NCI-H1436 treated with DMSO at 0.1 percent for 48 hours (cell line): ENCODE results near the gene LTA4H.
"Not testable (repeated sequence)": the region's sequence is repeated elsewhere in the genome, so short reads cannot be mapped to it uniquely, and the experiment has no call there.

Experiments used
- DNase-seq: peaks from one replicate; lab custom pipeline; 2025; lab: John Stamatoyannopoulos, UW

Gene LTA4H

DNA sequence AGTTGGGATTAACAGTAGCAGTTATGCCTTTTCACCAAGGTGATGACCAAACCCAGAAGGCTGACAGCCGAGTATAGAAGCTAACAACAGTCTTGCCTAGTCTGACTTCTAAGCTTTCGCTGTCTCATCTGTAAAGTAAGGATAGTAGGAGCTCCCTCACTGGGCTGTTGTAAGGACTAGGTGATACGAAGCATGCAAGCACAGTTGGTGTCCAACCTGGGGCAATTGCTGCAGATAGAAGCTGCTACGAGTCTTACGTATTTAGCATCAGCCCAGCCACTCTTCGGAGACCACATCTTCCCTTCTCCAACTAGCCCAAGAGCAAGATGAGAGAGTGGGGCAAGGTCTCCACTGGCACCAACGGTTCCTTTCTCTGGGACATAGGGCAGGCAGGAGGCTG, 45.3 kb downstream of the LTA4H start:
- no peak for DNase-seq

DNA sequence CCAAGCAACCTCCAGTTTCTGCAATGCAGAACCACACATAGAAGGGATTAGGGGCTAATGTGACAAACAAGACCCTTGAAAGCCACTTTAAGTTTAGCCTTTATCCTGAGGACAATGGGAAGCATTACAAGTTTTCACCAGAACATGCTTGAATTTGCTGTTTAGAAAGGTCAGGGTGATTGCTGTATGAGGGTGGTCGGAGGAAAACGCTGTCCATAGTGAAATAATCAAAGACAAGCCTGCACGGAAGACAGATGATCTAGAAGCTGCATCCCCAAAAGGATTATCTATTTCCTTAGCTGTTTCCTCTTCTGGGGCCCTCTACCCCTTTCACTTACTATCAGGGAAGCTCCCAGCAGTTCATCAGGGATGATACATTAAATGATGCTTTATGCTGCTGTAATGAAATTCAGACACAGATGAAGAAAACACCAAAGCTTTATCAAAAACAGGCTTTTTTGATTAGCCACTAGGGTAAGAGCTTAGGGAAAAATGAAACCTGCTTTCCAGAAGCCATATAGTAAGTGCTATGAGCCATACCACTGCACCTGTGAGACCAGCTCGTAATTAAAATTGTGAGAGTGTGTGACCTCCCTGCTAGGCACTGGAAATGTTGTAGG, 45.8 kb downstream of the LTA4H start:
- no peak for DNase-seq

DNA sequence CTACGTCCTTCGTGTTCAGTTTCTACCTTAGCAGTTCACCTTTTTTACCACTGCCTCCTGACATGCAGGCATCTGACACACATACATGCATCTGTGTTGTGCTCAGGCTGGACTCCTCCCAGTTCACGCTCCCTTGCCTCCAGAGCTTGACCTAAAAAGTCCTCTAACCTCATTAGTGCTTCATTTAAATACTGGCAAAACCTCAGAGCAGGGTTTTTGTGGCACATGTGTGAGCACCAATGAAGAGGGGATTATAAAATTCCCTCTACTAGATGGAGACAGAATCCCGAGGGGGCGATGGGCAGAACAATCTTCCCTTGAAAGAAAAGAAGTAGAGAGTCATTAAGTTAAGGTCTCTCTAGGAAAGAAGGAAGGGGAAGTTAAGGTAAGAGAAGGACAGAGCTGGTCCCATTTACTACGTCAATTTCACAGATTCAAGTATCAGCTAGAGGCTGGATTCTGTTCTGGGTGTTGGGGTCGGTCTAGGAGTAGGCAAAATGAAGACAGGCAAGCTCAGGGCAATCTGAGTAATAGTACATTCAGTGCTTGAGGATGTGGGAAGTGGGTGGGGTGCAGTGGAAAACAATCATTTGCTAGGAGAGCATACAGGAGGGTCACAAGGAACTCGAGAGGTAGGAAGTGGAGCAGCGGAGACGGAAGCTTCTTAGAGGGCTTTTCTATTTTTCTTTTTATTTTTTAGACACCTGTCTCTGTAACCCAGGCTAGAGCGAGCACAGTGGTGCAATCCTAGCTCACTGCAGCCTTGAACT, 46.7 kb downstream of the LTA4H start:
- no peak for DNase-seq

DNA sequence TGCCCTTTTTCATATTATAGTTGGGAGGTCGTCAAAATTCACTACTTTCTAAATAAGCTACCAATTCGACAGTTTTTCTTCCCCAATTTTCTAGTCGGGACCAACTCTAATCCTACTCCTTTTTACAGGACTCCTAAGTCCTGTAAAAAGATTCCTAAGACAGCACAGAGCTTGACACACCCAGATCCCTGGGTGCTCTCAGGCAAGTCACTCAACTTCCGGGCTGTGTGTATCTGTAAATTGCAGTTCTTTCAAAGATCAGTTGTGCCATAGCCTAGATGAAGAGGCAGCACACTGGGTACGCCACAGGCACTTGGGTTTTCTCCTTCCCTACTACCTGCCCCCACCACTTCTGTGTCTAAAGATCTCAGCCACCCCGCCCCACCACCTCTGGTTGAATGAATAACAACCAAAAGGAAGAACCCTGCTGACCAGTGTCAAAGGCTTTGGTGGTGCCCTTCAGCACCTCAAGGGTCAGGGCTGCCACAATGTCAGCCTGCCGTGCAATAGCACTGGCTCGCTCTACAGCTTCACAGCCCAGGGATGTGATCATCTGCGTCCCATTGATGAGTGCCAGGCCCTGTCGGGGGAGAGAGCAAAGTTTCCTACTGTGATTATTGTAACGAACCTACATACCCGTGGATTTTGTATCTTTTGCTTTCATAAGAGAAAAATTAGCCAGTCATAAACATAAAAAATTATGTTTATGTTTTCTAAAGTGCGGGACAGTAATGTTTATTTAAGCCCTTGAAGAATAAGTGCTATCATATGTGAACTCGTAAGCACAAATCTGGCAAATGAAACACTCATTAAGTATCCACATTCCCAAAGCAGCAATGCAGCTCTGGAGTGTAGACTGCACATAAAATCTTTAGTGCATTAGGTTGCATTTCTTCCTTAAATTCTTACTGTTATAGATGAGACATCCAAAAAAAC, 48.5 kb downstream of the LTA4H start:
- DNase-seq = no peak

DNA sequence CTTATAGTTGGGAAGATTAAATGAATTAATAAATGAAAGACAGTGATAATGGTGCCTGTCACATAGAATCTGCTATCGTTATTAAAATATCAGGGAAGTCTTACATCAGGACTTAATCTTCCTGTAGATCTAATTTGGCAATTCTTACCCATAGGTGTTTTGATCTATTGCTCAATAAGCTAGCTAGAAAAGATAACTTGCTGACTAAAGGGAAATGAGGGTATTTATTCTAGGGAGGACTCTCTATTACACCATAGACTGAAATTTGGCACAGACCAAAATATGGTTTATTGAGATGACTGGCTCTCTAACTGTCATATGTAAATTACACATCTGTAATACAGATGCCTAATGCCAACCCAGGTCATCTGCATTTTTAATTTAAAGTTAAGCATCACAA, 50.7 kb downstream of the LTA4H start:
- DNase-seq = no peak

DNA sequence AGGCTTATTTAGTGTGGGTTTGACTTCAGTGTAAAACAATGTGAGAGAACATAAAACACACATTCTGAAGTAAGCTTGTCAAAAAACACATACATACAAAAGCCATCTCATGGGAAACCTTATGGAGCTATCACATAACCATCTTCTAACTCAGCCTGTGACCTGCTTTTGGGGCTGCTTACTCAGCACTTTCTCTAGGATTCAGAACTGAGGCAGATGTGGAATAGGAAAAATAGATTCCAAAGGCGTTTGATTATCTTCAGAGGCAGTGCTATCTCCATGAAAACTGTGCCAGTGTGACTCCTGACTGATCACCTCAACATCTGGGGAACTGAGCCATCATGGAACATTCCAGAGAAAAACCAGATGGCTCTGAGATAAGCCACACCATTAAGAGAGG, 52.8 kb downstream of the LTA4H start:
- DNase-seq = no peak

DNA sequence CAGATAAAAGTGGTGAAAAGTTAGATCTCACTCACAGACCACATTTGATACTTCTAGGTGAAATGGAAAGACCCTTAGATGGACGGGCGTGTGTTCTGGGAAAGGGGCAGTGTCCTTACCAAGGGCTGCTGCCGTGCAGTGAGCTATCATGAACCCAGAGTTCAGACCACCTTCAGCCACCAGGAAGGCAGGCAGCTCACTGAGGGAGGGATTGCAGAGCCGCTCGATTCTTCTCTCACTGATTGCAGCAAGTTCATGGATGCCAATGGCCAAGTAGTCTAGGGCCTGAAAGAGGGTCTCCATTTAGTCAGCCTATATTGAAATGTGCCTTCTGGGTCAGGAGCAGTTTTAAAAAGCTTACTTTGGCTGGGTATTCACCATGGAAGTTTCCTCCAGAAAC, 55.0 kb downstream of the LTA4H start:
- no peak for DNase-seq

DNA sequence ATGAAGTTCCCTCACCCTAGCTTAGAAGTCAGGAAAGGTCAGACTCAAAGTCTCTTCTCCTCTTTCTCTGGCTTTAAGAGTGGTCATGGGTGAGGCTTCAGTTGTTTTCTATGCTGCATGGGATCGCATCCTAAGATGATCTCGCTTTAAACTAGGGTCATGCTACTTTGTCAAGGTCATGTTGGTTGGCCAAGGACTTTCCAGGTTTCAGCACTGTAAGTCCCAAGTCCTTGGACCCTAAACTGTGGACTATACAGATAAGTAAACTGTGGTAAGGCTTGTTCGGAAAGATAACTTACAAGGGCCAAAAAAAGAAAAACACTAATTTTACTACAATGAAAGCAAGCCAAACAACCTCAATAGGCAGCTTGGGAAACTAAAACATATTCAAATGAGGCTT, 56.6 kb downstream of the LTA4H start:
- DNase-seq = no peak

DNA sequence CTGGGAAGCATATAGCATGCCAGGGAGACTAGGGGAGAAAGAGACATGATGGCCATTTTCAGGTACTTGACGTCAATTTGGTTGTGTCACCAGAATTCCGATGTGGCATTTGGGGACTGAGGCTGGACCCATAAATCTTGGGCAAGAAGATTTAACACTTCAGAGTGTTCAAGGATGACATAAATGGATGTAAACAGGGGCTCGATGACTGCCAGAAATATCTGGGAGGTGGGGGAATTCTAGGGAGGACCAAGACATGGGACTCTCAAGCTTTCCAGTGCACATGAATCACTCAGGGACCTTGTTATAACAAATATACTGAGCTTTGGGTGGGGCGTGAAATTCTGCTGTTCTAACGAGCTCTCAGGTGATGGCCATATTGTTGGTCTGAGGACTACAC, 57.0 kb downstream of the LTA4H start:
- DNase-seq = no peak

DNA sequence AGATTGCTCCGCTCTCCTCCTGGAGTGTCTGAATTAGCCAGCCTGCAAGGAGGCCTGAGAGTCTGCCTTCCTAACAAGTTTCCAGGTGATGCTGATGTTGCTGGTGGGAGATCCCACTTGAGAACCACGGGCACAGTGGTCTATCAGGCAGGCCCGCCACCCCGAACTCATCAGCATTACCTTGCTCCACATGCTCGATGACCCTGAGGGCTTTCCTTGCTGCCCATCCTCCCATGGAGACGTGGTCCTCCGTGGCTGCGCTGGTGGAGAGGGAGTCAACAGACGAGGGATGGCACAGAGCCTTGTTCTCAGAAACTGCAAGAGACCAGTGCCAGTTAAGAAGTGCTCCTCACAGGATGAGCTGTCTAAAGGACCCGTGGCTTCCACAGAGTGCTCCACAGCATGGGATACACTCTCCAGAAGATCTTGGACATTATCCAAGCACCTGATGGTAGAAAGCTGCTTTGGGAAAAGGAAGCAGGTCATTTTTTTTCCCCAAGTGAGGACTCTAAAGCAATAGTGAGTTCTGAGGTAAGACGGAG, 57.6 kb downstream of the LTA4H start:
- DNase-seq = no peak

DNA sequence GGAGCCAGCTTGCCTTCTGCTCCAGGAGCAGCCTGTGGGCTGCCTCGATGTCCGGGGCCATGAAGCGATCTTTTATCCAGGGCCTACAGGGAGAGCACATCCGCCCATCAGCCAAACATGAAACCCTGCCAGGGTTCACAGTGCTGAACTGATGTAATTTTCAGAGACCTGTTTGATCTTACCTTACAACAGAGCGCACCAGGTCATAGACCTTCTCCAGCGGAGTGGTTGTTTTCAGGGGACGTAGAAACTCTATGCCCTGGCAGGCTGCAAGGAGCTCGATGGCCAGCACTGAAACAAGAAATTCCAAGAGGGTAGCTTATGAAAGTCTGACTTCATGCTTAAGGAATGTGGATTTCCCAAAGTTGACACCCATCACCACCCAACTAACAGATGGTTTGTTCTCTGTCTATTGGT, 59.0 kb downstream of the LTA4H start:
- no peak for DNase-seq

DNA sequence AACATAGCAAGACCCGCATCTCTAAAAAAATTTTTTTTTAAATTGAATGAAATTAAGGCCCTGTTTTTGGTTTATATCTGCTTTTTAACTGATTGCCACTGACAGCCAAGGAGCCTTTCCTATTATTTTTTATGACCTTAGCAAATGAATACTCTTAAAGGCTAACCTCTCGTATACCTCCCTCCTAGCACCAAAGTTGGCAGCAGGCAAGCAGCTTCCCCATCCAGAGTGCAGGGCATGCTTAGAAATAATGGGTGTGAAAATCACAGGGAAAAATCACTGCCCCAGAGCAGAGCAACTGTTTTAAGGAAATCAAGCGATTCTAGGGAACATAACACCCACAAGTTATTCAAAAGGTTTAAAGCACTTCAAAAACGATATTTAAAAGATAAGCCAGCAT, 59.9 kb downstream of the LTA4H start:
- DNase-seq = no peak

DNA sequence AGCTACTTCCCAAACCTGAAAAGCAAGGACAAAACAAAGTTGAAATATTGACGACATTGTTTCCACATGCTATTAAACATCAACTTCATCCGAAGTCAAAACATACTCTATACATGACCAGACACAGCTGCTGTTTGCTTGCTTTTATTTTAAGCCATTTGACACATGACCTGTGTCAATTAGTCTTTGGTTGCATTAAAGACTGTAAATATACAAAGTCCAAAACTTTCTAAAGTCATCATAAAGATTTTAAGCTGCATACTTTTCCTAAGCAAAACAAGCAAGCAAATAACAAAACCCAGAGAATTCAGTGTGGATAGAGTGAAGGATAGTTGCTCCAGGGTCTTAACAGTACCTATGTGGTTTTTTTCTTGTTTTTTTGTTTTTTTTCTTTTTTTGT, 61.0 kb downstream of the LTA4H start:
- no peak for DNase-seq

DNA sequence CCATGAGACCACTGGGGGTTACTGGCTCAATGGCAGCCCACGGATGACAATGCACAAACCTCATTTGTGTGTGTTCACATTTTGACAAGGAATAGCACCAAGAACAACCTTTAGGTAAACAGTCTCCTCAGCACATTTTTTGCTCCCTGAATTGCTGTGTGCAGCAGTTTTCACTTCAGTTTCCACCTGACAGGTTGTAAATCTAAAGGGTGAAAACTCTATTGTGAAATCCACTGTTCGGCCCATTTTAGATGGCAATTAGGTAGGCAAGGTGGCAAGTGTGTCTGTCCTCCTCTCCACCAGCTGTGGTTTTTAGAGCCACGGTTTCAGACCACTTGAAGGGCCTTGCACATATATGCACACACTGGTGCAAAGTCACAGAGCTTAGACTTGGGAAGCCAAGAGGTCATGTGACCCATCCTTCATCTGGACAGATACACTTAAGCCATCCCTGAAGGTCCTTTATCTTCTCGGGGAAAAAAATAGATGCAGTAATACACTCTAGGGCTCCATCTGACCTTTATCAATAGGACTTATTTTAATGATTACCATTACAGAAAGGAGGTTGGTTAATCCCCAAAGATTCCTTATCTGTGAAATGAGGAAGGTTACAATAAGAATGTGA, 62.4 kb downstream of the LTA4H start:
- no peak for DNase-seq

DNA sequence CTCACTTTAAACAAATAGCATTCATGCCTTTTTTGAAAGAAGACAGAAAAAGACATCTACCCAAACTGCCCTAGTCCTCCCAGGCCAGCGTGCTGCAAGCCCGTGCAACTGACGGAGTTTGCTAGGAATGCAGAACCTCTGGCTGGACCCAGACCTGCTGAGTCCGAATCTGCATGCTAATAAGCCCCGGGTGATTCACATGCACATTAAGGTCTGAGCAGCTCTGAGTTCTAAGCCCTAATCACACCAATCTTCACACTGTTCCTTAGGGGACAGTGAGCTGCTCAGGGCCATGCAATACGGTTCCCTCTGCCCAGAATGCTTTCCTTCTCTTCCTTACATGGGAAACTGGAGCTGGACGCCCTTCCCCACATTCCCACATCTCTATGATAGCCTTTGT, 64.5 kb downstream of the LTA4H start:
- no peak for DNase-seq

DNA sequence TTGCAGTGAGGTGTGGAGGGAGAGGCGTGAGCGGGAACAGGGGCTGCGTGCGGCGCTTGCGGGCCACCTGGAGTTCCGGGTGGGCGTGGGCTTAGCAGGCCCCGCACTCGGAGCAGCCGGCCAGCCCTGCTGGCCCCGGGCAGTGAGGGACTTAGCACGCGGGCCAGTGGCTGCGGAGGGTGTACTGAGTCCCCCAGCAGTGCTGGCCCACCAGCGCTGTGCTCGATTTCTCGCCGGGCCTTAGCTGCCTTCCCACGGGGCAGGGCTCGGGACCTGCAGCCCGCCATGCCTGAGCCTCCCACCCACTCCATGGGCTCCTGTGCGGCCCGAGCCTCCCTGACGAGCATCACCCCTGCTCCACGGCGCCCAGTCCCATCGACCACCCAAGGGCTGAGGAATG, 66.3 kb downstream of the LTA4H start:
- DNase-seq = not testable (repeated sequence)

DNA sequence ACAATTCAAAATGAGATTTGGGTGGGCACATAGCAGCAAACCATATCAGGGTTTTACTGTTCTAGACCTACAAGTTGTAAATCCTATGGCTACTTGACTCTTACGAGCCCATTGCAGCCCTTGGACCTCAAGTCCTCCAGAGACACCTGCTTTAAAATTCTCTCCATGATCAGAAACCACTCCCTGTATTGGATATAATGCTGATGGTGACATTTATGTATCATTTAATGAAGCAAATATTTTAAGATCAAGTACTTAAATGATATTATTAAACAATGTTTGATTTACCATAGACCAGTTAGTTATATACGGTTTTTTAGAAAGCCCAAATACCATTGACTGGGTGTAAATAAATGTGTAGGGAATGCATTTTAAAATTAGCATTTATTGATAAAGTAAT, 68.1 kb downstream of the LTA4H start:
- DNase-seq = no peak

DNA sequence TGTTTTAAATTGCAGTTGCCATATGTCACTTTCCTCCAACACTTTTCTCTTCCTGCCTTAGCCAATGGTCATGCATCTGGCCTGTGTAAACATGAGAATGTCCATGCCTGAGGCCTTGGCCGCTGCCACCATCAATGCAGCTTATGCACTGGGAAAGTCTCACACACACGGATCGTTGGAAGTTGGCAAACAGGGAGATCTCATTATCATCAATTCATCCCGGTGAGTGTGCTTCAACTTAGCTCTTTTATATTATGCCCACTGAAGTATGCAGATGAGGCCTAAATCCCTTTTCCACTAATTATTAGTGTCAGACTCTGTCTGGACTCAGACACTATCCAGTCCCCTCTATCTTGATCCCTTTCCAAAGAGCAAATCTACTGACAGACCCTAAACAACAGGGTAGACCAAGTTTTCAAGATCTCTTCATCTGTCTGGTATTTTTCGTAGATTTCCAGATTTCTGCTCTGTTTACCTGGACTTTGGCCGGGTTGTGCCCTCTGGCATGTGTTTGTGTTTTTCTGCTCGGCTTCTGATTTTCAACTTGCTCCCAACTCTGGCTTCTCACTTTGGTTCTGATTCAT, 69.0 kb downstream of the LTA4H start:
- no peak for DNase-seq

DNA sequence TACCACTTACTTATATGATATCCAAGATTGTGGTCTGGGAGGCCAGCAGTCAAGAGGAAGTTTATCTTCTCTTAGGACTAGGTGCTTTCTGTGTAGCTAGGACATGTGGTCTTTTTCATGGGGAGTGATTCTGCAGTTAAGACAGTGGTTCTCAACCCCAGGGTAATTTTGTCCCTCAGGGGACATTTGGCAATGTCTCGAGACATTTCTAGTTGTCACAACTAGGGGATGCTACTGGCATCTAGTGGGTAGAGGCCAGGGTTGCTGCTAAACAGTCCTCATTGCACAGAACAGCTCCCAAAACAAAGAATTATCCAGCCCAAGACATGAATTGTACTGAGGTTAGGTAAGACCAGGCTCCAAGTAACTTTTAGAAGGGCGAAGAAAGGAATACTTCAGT, 72.3 kb downstream of the LTA4H start:
- DNase-seq = no peak

DNA sequence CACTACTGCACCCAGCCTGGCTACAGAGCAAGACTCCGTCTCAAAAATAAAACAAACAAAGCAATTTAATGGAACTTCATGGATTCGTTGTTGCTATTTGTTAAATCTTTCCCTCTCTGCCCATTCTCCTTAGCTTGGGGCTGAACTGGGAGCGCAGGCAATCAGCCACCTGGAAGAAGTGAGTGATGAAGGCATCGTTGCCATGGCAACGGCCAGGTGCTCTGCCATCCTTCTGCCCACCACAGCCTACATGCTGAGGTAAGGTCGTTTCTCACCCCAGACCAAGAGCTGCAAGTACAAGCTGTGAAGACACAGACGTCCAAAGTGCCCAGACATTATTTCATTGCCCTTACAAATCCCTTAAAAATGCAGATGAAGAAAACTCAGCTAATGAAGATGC, 73.2 kb downstream of the LTA4H start:
- no peak for DNase-seq

DNA sequence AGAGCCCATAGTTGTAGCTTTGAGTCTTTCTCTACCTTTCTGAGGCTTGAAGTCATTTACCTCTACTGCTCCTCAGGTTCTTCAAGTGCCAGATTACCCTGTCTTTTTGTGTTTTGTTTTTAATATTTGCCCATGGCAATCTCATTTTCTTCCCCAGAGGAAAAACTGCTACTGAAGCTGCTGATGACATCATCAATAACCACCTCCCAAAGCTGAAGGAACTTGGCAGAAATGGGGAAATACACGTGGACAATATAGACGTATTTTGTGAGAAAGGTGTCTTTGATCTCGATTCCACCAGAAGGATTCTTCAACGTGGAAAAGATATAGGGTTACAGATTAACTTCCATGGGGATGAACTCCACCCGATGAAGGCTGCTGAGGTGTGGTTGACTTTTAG, 75.1 kb downstream of the LTA4H start:
- DNase-seq = no peak

DNA sequence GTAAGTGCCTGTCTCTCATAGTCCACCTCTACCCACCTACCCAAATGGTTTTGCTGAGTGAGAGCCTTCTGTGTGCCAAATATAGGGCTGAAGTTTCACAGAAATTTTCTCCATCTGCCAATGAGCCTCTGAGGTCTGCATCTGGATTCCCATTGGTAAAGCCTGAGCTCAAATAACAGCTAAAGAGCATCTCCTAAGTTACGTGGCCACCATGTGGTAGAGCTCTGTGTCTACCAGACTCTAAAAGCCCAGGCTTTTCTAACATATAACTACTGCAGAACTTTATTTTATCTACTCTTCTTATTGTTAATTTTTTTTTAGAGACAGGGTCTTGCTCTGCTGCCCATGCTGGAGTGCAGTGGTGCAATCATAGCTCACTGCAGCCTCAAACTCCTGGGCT, 76.3 kb downstream of the LTA4H start:
- no peak for DNase-seq
